Measurements from ENCODE around the gene RNPEPL1.
A peak's percentile ranks its signal among the peaks of the same experiment; 100 is the strongest.
"Not testable (repeated sequence)": the region's sequence is repeated elsewhere in the genome, so short reads cannot be mapped to it uniquely, and the experiment has no call there.

RNPEPL1 gene, protein sequence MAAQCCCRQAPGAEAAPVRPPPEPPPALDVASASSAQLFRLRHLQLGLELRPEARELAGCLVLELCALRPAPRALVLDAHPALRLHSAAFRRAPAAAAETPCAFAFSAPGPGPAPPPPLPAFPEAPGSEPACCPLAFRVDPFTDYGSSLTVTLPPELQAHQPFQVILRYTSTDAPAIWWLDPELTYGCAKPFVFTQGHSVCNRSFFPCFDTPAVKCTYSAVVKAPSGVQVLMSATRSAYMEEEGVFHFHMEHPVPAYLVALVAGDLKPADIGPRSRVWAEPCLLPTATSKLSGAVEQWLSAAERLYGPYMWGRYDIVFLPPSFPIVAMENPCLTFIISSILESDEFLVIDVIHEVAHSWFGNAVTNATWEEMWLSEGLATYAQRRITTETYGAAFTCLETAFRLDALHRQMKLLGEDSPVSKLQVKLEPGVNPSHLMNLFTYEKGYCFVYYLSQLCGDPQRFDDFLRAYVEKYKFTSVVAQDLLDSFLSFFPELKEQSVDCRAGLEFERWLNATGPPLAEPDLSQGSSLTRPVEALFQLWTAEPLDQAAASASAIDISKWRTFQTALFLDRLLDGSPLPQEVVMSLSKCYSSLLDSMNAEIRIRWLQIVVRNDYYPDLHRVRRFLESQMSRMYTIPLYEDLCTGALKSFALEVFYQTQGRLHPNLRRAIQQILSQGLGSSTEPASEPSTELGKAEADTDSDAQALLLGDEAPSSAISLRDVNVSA

GRCh38 chr2:240567872-240568677 is at the start of gene RNPEPL1:
Gene RNPEPL1 (plus strand): TSS chr2:240568484. CDS start chr2:240568587, 103 bp downstream.
- DNase-seq (ENCODE audit: low read depth in 2 of 2) = peak; percentile 25 to 34
- TF ChIP-seq CTCF (IDR thresholded peaks at IDR 0.05; ENCODE audit: low read depth, low read length) = no peak

GRCh38 chr2:240518981-240519380 is 49.3 kb upstream of the RNPEPL1 start:
- no peak overlapping the region for H3K4me3 ChIP-seq (replicated peaks in 1 of 2; ENCODE audit: low read depth in 2 of 2, low read length in 2 of 2)
- DNase-seq (ENCODE audit: low read depth in 2 of 2) = no peak
- TF ChIP-seq CTCF (IDR thresholded peaks at IDR 0.05; ENCODE audit: low read depth, low read length) = no peak

More at GRCh38 chr2:240567872-240568677, at the start of gene RNPEPL1:
- H3K4me3 ChIP-seq (replicated peaks in 1 of 2; ENCODE audit: low read depth in 2 of 2, low read length in 2 of 2) = peak within 1 kb of the TSS; percentile 67

- no peak for TF ChIP-seq CTCF (IDR thresholded peaks at IDR 0.05; ENCODE audit: low read depth, low read length)
- DNase-seq (ENCODE audit: low read depth in 2 of 2) = peak; percentile 45 to 51
- H3K4me3 ChIP-seq (replicated peaks in 1 of 2; ENCODE audit: low read depth in 2 of 2, low read length in 2 of 2) = peak overlapping the region in 1 of 2 donors; percentile 7
These were observed 48.7 kb upstream of the RNPEPL1 start for GRCh38 chr2:240519396-240520129.

GRCh38 chr2:240520130-240520973 is 47.9 kb upstream of the RNPEPL1 start:
- no peak for DNase-seq (ENCODE audit: low read depth in 2 of 2)
- H3K4me3 ChIP-seq (replicated peaks in 1 of 2; ENCODE audit: low read depth in 2 of 2, low read length in 2 of 2) = peak overlapping the region in 1 of 2 donors; percentile 7

GRCh38 chr2:240520974-240521350 is 47.3 kb upstream of the RNPEPL1 start:
- DNase-seq (ENCODE audit: low read depth in 2 of 2) = no peak
- TF ChIP-seq CTCF (IDR thresholded peaks at IDR 0.05; ENCODE audit: low read depth, low read length) = no peak
- no peak overlapping the region for H3K4me3 ChIP-seq (replicated peaks in 1 of 2; ENCODE audit: low read depth in 2 of 2, low read length in 2 of 2)

More at GRCh38 chr2:240520130-240520973, 47.9 kb upstream of the RNPEPL1 start:
- no peak for TF ChIP-seq CTCF (IDR thresholded peaks at IDR 0.05; ENCODE audit: low read depth, low read length)

GRCh38 chr2:240521885-240522284 is 46.4 kb upstream of the RNPEPL1 start:
- peak in 1 of 2 donors; percentile 5 for DNase-seq (ENCODE audit: low read depth in 2 of 2)
- H3K4me3 ChIP-seq (replicated peaks in 1 of 2; ENCODE audit: low read depth in 2 of 2, low read length in 2 of 2) = not testable (repeated sequence)
